ENCODE data around the gene GDF10.
A peak's percentile ranks its signal among the peaks of the same experiment; 100 is the strongest.

The GDF10 gene

DNA sequence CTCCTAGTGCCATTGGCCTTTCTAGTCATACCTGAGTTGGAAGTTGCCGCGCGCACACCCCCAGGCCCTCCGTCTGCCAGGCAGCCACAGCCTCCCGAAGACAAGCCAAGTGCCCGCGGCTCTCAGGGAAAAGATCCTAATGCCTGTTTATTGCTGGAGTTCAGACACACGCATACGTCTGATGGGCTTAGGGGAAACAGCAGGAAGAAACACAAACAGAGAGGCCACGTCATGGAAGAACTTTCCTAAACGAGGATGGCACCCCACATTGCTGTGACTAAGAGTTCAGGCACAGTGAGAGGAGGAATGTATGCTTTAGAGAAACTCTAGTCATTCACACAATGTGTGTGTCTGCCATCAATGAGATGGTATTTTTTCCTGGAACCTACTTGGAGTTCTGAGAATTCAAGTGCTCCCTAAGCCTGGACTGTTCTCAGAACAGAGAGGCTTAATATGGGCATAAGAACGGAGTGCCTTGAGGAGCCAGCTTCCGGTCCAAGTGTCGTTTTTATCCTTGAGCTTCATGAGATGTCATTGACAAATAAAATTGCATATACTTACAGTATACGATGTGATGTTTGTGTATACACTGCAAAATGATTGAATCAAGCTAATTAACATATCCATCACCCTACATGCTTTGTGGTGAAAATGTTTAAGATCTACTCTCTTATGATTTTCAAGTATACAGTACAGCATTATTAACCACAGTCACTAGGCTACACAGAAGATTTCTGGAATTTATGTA, 36.6 kb downstream of the GDF10 start:
- no peak for DNase-seq

DNA sequence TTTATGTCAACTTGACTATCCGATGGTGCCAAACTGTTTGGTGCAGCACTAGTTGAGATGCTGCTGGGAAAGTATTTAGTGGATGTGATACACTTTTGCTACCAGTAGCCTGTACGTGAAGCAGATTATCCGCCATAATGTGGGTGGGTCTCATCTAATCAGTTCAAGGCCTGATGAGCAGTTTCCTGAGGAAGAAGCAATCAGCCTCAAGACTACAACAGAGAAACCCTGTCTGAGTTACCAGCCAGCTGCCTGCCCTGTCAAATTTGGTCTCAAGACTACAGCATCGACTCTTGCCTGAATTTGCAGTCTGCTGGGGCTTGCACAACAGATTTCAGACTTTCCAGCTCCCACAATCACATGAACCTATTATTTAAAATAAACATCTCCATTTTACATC, 37.3 kb downstream of the GDF10 start:
- DNase-seq = no peak

GRCh38 chr10:47339186-47339735, 39.3 kb downstream of the GDF10 start:
- no peak for DNase-seq

DNA sequence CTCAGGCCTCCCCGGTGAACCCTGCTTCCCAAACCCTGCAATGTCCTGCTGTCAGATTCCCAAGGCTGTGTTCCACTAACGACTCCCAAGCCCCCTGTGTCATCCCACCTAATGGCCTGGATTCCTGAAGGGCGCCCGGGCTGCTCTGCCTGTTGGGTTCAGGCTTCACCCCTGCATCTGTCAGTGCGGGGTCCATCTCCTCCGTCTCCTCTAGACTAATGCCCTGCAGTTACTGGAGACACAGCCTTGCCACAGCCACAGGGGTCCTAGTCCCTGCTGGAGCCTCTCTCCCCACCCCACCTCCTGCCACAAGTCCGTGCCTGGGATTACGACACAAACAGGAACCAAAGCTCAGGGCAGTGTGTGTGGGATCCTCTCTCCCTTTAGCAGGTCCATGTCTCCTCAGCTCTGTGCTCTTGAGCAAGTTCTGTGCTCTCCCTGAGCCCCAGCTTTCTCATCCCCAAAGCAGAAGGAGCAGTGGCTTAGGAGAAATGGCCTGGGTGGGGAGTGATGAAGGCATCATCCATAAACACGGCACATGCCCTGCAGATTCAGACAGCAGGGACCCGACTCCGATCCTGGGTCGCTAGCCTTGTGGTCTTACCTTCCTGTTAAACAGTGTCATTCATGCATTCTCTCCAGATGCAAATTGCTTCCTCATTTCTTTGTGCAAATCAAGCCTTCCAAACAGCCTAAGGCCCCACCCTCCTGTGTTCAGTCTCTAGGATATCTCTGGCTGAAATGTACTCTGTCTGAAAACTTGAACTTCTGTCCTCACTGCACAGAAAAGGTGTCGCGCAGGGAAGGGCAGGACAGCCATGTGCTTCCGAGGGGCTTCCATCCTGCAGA, 40.0 kb downstream of the GDF10 start:
- no peak for DNase-seq

DNA sequence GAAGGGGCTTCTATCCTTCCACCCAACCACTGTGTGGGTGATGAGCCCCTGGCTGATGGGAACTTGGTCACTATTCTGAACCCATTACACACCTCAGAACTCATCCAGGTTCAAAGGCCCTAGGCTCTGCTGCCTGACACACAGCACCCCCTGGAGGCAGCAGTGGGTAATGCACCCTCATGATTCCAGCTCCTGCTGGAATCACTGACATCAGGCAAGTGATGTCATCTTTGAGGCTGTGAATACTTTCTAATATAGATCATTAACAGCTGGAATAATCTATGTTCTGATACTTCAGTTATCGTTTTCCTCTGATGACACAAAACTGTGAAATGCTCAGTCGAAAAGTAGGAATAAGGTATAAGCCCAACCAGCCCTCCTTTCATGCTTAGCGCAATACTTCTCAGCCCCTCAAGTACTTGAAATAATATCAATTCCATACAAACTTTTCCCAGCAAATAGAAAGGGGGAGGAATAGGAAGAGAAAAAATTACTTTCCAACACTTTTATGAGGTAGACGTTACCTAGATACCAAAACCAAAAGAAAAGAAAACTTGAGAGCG, 40.7 kb downstream of the GDF10 start:
- peak; percentile 66 for DNase-seq

- DNase-seq = no peak
These were observed 45.2 kb downstream of the GDF10 start for GRCh38 chr10:47344996-47345870.

DNA sequence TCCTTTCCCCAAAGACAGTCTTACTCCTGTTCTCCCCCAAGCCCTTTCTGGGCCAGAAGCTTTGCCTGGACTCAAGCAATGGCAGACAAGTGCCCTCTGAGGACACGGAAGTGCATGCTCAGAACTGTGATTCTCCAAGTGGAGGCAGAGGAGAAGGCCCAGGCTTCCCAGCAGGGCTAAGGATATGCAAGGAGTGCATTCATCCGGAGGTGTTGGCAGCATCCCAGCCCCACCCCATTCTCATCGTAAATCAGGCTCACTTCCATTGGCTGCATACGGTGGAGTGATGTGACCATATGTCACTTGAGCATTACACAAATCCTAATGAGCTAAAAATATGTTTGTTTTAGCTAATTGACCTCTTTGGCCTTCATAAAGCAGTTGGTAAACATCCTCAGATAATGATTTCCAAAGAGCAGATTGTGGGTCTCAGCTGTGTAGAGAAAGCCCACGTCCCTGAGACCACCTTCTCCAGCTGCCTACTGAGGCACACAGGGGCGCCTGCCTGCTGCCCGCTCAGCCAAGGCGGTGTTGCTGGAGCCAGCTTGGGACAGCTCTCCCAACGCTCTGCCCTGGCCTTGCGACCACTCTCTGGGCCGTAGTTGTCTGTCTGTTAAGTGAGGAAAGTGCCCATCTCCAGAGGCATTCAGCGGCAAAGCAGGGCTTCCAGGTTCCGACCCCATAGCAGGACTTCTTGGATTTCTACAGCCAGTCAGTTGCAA, 46.7 kb downstream of the GDF10 start:
- DNase-seq = peak; percentile 97

GRCh38 chr10:47347303-47347675, 47.3 kb downstream of the GDF10 start:
- peak; percentile 70 for DNase-seq

- DNase-seq = peak; percentile 92
These were observed 48.2 kb downstream of the GDF10 start, which contains the start of gene RBP3 for GRCh38 chr10:47348138-47348651. Gene RBP3, plus strand, starts transcription at chr10:47348363. Its CDS starts 122 bp downstream, at chr10:47348485.

GRCh38 chr10:47348661-47349470, 48.9 kb downstream of the GDF10 start:
- DNase-seq = peak; percentile 19

DNA sequence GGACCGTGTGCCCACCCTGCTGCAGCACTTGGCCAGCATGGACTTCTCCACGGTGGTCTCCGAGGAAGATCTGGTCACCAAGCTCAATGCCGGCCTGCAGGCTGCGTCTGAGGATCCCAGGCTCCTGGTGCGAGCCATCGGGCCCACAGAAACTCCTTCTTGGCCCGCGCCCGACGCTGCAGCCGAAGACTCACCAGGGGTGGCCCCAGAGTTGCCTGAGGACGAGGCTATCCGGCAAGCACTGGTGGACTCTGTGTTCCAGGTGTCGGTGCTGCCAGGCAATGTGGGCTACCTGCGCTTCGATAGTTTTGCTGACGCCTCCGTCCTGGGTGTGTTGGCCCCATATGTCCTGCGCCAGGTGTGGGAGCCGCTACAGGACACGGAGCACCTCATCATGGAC, 49.5 kb downstream of the GDF10 start:
- no peak for DNase-seq

DNA sequence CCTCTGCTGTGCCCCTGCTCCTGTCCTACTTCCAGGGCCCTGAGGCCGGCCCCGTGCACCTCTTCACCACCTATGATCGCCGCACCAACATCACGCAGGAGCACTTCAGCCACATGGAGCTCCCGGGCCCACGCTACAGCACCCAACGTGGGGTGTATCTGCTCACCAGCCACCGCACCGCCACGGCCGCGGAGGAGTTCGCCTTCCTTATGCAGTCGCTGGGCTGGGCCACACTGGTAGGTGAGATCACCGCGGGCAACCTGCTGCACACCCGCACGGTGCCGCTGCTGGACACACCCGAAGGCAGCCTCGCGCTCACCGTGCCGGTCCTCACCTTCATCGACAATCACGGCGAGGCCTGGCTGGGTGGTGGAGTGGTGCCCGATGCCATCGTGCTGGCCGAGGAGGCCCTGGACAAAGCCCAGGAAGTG, 50.0 kb downstream of the GDF10 start:
- no peak for DNase-seq

DNA sequence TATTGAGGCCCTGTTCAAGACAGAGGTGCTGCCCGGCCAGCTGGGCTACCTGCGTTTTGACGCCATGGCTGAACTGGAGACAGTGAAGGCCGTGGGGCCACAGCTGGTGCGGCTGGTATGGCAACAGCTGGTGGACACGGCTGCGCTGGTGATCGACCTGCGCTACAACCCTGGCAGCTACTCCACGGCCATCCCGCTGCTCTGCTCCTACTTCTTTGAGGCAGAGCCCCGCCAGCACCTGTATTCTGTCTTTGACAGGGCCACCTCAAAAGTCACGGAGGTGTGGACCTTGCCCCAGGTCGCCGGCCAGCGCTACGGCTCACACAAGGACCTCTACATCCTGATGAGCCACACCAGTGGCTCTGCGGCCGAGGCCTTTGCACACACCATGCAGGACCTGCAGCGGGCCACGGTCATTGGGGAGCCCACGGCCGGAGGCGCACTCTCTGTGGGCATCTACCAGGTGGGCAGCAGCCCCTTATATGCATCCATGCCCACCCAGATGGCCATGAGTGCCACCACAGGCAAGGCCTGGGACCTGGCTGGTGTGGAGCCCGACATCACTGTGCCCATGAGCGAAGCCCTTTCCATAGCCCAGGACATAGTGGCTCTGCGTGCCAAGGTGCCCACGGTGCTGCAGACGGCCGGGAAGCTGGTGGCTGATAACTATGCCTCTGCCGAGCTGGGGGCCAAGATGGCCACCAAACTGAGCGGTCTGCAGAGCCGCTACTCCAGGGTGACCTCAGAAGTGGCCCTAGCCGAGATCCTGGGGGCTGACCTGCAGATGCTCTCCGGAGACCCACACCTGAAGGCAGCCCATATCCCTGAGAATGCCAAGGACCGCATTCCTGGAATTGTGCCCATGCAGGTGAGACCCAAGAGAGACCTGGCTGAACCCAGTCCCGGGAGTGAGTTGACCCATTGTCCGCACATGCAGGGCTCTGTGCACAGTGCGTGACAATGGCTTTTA, 51.0 kb downstream of the GDF10 start:
- DNase-seq = no peak

- peak; percentile 15 for DNase-seq
These were observed 52.2 kb downstream of the GDF10 start for GRCh38 chr10:47351899-47352815.

- DNase-seq = no peak
These were observed 53.4 kb downstream of the GDF10 start for GRCh38 chr10:47353351-47353750.

DNA sequence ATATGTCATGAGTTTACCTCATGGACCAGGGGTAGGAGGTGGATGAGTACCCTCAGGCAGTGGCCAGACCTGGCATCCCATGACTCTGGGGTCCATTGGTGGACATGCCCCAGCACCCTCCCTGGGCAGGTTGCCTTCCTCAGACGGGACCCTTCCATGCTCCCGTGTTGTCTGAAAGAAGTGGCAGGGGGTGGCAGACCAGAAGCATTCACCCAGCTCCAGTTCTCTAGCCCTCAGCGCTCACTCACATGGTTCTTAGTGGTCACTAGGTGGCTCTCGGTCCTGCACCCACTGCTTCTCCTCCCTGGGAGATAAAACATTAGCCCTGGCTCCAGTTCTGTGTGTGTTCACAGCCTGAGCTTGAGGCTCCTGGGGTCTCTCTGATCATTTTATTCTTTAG, 54.2 kb downstream of the GDF10 start:
- peak; percentile 9 for DNase-seq

- no peak for DNase-seq
These were observed 54.9 kb downstream of the GDF10 start for GRCh38 chr10:47354900-47355299.

DNA sequence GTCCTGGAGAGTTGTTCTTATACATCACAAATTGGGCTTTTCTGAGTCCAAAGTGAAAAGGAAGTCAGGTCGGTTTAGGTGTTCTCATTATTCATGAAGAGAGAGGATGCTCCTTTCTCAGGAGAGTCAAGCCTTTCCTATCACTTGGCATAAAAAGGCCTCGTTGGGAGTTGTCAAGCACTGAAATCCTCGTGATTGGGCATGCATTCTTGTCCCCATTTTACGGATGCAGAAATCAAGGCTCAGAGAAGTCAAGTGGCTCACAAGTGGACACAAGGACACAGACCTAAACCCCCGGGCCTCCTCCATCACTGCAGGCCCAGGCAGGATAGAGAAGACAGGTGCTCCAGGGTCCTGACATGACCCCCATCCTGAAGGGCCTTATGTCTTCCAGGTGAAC, 56.7 kb downstream of the GDF10 start:
- no peak for DNase-seq

Measured in NCI-H82 (cell line).